GM19455 (cell line): ENCODE results near the gene CCDC18.
"Not testable (repeated sequence)": the region's sequence is repeated elsewhere in the genome, so short reads cannot be mapped to it uniquely, and the experiment has no call there.

Experiments used
- ATAC-seq: cut with Tn5 transposase; IDR thresholded peaks from one replicate; pipeline ENCODE4 v1.9.1; 2021; ENCODE audit not compliant: unreplicated experiment

The CCDC18 gene

DNA sequence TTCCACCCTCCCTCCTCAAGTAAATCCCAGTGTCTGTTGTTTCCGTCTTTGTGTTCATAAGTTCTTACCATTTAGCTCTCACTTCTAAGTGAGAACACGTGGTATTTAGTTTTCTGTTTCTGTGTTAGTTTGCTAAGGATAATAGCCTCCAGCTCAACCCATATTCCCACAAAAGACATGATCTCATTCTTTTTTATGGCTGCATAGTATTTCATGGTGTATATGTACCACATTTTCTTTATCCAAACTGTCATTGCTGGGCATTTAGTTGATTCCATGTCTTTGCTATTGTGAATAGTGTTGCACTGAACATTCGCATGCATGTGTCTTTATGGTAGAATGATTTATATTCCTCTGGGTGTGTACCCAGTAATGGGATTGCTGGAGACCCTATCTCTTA, 5.9 kb upstream of the CCDC18 start:
- ATAC-seq, result not testable (repeated sequence)

DNA sequence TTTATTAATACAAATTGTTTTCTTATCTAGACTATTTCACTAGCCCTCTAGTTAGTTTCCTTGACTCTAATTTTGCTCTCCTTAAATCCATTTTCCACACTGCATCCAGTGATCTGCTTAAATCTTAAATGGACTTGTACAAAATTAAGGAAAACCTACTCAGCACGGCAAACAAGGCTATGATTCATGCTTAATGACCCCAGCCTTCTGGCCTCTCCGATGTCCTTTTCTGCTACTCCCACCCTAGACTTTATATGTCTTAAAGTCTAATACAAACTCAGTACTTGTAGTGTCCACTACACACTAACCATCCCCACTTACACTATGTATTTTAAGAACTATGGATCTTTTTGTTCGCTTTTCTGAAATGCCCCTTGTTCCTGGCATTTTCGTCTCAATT, 2.5 kb upstream of the CCDC18 start:
- no peak for ATAC-seq

DNA sequence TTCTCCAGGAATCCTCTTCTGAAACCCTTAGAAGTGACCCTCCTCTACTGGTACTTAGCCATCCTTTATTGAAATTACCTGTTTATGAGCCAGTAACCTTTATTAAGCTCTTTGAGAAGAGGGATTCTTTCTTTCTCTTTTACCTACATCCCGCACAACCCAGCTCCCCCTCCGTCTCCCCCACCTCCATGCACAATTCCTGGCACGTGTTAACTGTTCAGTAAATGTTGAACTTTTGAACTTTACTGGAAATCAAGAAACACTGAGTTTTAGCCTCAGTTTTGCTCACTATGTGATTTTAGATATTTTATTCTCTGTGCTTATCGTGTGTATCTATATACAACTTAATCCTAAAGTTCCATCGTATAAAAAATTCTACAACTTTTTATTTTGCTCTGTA, 2.1 kb upstream of the CCDC18 start:
- no peak for ATAC-seq

DNA sequence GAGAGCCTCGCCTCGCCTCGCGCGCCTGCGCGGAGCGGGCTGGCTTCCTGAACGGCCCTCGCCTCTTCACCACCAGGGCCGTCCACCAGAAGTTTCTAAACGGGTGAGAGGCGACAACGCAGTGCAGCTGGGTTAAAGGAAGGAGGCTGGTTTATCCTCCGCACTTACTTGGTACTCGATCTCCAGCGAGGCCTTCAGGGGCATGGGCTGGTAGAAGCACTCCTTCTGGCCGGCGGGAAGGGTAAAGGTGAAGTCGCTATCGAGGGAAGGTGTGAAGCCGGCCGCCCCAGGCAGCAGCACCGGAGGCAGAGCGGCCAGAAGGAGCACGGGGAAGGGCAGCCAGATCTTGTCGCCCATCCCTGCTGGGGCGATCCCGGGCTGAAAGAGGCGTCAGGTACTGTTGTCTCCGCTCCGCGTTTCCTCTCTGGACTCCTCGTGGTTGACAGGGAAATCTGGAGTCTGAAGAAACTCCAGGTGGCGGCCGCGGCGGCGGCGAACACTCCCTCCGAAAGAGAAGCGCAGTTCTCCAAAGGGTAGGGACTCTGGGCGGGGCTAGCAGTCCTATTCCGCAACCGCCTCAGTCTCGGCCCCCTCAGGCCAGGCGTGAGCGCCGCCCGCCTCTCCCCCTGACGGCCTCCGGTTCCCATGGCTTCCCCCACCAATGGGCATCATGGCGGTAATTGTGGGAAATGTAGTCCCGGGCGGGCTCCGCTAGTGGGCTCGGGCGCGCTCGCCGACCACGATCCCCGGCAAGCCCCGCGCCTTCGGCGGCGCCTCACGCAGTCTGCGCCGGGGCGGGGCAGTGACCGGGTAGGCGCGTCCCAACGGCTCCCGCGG, 420 bp upstream of the CCDC18 start, which contains the start of gene TMED5:
TMED5 (minus strand) TSS at position 528 of the 837 bp plus-strand sequence; CDS start at position 357, 171 bp downstream.
- peak; percentile 84 for ATAC-seq

DNA sequence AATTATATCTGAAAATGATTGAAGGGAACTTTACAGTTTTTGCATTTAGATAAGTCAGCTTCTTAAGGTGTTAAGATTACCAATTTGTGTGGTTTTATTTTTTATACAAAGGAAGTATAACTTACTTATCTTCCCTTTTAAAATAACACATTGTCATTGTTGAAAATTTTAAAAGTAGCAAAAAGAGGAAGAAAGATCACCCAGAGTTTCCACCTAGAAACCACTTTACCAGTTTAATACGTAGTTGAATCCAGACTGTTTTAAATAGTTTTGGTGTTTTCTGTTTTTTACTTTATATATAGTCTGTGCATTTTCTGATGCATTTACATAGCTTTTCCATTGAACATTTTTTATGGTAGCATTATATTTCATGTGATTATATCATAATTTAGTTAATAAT, 6.1 kb downstream of the CCDC18 start:
- ATAC-seq, result no peak

DNA sequence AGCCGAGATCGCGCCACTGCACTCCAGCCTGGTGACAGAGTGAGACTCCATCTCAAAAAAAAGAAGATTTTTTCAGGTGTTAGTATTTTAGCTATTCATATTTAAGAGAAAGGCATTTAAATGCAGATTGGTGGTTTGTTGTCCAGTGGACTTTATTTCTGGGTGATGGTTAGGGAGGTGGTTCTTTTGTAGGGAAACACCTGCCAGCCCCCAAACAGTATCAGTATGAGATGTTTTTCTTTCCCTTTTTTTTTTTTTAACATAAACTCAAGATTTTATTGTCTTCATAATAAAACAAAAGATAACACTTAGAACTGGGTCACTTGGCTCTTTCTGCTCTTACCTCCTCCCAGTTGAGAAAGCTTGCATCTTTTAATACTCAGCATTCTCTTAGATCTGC, 9.9 kb downstream of the CCDC18 start:
- no peak for ATAC-seq

DNA sequence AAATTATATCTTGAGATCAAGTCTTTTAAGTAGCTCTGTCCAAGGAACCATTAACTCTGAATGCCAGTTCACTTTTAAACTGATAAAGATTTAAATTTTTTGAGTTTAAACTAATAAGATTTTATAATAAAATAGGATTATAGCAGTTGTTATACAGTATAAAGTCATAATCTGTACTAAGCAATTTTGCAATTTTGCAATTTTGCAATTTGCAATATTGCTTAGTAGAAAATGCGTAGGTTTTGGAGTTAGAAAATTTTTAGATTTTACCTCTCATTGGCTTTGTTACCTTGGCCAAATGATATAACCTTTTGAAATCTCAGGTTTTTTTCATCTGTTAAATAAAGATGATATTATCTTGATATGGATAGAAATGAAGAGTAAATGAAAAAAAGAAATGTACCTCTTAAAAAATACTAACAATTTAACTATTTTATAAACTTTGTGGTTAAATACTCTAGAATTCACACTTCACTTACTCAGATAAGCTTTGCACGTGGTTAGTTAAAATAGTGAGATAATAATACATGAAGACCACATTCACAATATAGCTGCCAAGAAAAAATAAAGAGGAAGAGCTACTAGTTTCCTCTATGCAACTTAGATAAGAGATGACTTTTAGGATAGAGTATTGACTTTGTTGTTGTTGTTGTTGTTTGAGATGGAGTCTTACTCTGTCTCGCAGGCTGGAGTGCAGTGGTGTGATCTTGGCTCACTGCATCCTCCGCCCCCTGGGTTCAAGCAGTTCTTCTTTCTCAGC, 13.9 kb downstream of the CCDC18 start:
- ATAC-seq, result no peak

DNA sequence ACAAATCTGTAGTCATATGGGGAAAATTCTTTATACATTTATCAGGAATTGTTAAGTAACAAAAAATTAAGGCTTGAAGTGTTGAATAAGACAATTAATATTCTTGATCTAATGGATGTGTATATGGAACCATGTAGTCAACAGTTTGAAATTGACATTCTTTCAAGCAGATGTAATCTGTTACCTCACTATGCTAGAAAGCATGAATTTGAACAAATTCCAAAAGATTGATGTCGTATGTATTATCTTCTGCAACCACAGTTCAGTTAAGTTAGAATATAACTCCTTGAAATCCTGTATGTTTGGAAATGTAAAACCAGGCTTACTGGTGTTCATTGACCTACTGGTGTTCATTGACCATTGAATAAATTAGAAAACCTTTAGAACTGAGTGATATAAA, 16.1 kb downstream of the CCDC18 start:
- no peak for ATAC-seq

DNA sequence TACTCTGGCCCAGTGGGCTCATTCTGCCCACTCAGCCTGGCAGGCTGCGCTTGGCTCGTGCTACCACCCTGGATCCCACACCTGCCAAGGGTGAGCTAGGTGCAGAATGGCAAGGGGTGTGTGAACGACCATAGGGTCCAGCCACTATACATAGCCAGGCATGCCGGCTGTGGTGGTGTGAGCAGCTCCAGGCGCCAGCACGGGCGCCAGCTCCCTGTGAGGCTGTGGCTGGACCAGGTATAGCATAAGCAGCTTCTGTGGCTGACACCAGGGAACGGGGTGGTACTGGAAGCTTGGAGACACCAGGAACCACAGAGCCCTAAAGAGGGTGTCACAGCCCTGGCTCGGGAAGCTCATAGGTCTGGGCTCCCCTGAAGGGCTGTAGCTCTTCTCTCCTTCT, 18.6 kb downstream of the CCDC18 start:
- ATAC-seq, result no peak

DNA sequence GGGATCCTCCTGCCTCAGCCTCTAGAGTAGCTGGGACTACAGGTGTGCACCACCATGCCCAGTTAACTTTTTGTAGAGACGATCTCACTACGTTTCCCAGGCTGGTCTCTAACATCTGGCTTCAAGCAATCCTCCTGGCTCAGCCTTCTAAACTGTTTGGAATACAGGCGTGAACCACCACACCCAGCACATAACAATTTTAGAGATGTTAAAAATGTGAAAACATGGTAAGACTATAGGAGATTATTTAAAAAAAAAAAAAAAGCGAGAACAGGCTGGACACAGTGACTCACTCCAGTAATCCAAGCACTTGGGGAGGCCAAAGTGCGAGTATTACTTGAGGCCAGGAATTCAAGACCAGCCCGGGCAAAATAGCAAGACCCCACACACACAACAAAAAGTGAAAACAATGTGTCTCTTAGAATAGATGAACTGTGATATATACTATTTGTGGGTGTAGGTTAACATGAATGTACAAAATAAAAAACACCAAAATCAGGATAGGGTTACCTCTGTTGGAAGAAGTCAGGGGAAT, 19.6 kb downstream of the CCDC18 start:
- no peak for ATAC-seq

DNA sequence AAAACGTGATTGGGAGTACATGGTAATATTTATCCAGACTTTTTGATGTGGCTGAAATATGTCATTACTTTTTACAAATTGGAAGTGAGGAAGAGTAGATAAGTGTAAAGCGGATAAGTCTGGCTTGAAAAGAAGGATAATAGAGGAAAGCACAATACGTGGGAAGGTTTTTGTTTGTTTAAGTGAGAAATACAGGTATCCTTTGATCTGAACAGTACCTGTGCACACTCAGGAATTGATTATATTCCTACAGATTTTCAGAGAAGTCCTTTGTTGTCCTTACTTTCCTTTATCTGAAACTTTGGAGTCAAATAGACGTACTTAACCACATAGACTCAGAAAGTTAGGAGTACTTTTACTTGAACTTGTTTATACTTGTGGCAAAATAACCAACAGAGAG, 20.2 kb downstream of the CCDC18 start:
- ATAC-seq, result no peak

DNA sequence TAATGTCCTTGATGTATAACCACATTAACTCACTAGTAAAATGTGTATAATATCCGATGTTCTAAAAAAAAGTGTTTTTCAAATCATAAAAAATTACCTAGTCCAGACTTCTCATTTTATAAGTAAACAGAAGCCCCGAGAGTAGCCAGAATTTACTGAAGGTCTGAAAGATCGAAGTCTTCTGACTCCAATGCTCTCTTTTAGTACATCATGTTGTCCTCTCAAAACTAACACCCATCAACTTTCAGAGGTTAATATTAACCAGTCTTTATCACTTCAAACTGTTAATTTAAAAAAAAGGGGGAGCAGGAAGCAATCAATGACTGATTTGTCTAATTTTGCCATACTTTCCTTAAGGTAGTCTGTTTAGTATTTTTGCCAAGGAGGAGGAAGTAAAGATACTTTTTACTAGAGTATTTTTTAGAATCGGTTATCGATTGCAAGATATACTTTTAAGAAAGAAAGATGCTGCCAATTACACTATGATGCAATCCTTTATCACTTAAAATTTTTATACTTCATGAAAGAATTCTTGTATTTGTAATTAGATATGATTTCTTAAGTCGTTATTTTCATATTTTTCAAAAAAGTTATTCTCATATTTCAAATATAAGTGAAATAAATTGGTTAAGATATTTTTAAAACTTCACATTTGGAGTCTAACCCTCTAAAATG, 25.5 kb downstream of the CCDC18 start:
- no peak for ATAC-seq

DNA sequence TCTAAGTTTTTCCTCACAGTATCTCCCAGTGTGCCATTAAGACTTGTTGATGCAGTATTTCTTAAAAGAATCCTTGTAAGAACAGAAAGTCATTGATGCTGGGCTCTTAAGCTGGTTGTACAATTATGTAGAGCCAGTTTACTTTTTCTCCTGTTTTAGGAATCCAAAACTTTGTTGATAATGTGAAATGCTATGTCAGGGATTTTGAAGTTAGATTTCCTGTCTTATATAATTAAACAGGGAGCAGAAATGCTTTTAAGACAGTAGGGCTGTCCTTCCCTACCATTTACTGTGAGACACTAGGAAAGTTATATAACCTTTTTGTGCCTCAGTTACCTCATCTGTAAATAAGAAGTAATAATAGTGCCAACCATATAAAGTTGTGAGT, 26.0 kb downstream of the CCDC18 start:
- ATAC-seq, result no peak

DNA sequence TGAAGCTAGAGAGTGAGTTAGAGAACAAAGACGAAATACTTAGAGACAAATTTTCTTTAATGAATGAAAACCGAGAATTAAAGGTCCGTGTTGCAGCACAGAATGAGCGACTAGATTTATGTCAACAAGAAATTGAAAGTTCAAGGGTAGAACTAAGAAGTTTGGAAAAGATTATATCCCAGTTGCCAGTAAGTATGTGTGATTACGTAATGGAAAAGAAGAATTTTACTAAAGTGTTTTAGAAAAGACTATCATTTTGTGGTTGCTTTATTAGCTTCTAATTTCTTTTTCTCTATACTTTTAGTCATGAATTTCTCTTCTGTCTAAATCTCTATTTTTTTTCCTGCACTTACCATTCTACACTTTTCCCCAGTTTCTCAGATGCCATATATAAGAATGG, 26.7 kb downstream of the CCDC18 start:
- no peak for ATAC-seq

DNA sequence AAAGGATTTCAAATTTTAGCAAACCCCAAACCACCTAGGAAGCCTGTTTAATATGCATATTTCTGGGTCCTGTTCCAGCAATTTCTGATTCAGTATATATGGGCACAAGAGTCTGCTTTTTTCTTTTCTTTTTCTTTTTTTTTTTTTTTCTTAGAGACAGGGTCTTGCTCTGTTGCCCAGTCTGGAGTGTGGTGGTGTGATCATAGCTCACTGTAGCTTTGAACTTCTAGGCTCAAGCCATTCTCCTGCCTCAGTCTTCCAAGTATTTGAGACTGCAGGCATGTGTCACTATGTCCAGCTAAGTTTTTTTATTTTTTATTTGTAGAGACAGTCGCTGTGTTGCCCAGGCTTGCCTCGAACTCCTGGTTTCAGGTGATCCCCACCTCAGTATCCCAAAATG, 34.8 kb downstream of the CCDC18 start:
- no peak for ATAC-seq

DNA sequence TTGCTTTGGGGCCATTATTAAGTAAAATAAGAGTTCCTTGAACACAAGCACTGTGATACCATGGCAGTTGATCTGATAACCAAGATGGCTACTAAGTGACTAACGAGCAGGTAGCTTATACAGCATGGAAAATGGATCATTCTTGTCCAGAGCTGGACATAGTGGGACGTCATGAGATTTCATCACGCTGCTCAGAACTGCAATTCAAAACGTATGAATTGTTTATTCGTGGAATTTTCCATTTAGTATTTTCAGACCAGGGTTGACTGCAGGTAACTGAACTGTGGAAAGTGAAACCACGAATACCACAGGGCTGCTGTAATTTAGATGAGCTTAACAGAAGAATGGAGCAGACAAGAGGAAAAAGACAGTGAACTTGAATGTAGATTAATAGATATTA, 38.9 kb downstream of the CCDC18 start:
- ATAC-seq, result no peak

DNA sequence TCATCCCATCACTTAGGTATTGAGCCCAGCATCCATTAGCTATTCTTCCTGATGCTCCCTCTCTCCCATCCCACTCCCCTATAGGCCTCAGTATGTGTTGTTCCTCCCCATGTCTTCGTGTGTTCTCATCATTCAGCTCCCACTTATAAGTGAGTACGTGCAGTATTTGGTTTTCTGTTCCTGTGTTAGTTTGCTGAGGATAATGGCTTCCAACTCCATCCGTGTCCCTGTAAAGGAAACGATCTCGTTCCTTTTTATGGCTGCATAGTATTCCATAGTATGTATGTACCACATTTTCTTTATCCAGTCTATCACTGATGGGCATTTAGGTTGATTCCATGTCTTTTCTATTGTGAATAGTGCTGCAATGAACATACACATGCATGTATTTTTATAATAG, 40.2 kb downstream of the CCDC18 start:
- not testable (repeated sequence) for ATAC-seq

DNA sequence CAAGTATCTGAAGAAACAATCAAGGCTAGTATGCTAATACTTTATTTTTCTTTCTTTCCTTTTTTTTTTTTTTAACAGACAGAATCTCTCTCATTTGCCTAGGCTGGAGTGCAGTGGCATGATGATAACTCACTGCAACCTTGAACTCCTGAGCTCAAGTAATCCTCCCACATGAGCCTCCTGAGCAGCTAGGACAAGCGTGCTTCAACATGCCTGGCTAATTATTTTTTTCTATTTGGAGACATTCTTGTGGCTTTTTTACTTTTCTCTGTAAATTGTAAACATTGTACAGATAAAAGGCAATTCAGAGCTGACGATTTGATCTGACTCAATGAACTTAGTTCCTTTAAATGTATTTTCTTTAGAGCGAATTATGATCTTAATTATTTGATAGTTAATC, 41.4 kb downstream of the CCDC18 start:
- ATAC-seq, result no peak

DNA sequence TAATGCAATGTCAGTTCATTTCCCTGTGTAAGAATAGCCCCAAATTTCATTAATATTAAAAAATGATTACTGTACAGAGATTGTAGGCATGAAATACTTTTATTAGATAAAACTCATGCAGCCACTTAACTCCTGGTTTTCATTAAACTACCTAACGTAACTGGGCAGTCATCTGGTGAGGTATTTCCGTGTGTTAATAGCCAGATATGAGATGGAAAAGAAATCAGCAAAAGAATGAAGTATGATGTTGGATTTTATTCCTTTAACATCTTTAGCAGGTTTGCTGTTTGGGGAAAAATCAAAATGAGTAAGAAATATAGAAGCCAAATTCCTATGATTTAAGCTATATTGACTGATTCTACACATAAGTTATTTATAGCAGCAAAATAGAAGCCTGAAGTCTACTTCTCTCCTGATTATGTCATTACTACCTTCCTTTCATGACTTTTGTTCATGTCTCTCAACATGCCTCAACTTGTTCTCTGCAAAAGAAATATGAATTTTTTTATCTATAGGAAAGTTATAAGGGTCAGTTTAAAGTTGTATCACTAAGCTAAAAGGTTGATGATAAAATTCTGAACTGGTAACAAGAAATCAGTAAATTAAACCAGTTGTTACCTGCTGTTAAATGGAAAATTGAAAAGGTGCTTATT, 42.6 kb downstream of the CCDC18 start:
- ATAC-seq, result no peak

DNA sequence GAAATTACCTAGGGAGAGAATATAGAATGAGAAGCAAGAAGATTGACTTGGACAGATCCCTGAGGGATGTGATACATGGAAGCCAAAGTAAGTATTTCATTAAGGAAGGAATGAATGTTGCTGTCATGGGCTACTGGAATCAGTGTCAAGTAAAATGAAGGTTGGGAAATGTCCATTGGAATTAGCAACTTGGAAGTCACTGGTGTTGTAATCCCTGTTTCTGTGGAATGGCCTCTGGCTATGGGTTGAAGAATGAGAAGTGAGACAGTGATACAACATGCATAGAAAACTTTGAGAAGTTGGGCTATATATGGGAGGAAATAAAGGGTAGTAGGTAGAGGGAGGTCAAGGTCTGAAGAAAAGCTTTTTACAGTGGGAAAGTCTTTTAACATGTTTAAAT, 54.7 kb downstream of the CCDC18 start:
- no peak for ATAC-seq

DNA sequence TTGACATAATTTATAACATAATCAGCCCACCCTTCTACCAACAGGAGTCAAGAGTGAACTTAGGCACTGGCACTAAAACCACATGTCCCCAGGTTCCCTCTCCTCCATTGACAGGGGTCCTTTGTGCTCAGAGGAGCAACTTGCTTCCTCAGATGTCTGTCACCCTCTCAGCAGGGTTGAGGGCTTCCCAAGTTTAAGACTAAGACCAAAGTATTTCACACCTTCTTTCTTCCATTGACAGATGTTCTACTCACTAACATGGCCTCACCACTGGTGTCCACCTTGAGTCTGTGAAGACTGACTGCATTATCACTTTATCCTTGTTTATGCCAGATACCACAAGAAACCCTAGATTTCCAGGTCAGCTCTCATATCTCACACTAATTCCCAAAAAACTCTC, 56.5 kb downstream of the CCDC18 start:
- ATAC-seq, result no peak
